NCI-H1105 (cell line): Measurements from ENCODE around the gene SNTB2.
"Not testable (repeated sequence)": the region's sequence is repeated elsewhere in the genome, so short reads cannot be mapped to it uniquely, and the experiment has no call there.

Experiments used
- DNase-seq: peaks from one replicate; lab custom pipeline; 2025; lab: John Stamatoyannopoulos, UW

SNTB2 gene

DNA sequence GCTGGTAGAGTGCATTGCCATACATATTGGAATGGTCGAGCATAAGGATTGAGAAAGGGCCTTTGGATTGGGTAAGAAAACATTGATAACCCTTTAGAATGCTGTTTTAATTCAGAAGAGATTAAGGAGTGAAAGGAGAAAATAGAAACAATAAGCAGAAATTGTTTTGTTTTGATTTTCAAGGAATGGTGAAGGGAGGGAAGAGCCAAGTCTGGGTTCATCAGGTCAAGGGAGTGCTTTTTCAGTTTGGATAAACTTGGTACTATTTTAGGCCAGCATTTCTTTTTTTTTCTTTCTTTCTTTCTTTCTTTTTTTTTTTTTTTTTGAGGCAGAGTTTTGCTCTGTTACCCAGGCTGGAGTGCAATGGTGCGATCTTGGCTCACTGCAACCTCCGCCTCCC is 50.3 kb downstream of the SNTB2 start:
- no peak for DNase-seq

DNA sequence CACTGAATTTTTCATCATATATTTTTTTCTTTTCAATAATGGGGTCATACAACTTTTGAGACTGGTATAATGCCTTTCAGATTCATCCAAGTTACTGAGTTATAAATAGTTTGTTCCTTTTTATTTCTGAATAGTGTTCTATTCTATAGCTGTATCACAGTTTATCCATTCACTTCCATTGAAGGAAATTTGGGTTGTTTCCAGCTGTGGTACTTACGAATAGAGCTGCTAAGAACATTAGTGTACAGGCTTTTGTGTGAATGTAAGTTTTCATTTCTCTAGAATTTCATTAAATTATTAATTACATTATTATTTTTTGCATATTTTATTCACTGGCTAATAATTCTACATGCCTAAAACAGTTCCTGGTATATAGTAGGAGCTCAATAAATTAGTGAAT is 52.9 kb downstream of the SNTB2 start:
- DNase-seq: no peak

DNA sequence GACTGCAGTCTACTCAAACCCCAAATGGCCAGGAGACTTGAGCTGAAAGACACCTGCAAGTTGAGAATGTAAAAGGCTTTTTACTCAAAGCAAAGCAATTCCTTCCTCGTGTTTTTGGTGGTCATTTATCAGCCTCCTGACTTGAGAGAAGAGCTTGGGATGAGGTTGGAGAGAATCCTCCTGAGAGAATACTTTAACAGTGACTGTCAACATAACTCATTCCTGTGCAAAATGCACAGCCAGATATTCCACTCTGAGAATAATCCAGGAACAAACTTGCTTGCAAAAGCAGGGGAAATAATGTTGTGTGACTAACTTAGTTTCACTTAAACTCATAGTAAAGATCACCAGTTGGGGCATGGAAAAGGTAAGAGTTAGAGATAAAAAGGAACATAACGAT is 53.4 kb downstream of the SNTB2 start:
- no peak for DNase-seq

DNA sequence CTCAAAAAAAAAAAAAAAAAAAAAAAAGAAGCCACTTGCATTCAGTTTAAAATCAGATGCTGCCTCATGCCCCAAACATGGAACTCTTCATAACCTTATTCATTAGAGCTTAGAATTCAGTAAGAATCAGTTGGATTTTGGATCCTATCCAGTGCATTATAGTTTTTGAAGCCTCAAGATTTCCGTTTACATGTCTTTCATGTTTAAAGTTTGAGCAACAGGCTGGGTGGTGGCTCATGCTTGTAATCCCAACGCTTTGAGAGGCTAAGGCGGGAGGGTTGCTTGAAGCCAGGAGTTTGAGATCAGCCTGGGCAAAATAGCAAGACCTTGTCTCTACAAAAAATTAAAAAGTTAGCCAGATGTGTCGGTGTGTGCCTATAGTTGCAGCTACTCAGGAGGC is 55.0 kb downstream of the SNTB2 start:
- no peak for DNase-seq

DNA sequence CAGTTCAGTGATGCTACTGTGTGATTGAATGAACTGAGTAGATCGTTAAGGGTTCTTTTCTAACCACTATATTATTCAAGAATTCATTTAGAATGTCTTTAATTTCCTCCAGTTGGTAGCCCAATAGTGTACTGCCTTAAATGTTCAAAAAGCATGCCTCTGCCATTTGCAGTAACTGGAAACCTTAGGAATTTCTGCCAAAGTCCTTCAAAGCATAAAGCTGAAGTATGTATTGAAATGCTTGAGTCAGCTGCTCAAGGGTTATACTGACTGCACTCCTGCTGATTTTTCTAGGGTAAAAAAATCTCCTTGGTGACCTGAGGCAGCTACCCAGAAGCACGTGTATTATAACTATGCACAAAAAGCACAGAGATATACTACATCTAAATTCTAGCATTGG is 56.5 kb downstream of the SNTB2 start:
- no peak for DNase-seq

DNA sequence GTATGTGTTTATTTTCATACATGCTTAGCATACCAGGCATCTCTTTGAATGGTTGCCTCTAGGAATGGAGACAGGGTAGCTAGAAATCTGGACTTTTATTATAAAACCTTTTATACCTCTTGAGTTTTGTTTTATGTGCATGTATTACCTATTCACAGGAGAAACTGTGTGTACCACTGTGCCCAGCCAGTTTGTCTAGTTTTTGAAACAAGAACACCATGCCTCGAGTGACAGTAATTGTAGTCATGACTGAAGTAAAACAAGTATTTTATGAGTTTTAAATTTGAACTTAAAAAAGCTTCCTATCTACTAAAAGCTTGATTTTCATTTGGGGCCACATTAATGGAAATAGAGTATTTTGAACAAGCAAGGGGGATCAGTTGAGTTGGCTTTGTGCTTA is 57.4 kb downstream of the SNTB2 start:
- DNase-seq: no peak

DNA sequence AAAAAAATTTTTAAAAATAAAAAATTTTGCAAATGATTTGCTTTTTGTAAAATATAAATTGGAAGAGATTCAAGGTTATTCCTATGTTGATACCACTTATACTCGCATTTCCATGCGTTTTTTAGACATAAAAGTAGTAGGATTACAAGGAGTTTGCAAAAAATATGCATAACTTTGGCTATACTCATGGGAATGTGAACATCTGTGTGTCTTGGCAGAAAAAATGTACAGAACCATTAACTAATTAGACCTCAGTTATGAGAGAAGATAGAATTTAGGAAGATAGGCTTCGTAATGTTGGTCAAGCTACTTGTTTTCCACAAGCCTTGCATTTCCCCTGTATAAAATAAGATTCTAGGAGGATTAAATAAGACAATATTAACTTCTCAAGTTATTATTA is 63.1 kb downstream of the SNTB2 start:
- DNase-seq: no peak

DNA sequence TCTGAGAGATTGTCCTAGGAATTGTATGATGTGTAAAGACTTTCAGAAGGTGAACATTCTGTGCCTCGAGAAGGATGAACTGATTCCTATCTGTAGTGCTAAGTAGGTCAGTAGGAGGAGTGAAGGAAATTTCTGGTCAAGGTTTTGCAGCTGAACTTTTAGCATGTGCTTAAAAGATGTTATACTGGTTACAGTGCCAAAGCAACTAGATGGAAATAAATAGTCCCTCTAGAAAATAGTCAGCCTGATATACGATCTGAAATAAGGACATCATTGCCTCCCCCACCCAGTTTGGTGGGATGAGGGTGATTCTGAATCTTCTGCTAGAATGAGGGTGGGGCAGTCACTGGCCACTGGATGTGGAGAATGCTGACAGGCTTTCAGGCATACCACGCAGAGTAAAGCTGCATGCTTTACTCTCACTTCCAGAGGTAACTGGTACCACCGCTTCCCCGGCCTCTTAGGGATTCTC is 66.9 kb downstream of the SNTB2 start:
- DNase-seq: no peak

DNA sequence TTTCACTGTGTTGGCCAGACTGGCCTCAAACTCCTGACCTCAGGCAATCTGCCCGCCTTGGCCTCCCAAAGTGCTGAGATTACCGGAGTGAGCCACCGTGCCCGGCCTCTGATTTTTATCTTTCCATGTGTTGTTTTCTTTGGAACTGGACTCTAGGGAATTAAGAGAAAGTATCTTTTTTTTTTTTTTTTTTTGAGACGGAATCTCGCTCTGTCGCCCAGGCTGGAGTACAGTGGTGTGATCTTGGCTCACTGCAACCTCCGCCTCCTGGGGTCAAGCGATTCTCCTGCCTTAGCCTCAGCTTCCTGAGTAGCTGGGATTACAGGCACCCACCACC is 72.4 kb downstream of the SNTB2 start:
- DNase-seq: not testable (repeated sequence)

DNA sequence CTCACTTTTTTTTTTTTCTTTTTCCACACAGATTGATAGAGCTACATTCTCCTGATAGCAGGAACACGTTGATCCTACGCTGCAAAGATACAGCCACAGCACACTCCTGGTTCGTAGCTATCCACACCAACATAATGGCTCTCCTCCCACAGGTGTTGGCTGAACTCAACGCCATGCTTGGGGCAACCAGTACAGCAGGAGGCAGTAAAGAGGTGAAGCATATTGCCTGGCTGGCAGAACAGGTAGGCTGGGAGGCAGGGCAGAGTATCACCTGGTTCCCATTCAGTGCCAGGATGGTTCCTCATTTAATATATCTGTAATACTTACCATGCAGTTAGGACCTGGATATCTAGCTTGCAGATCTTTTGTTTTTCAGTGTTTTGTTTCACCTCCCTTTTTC is 73.1 kb downstream of the SNTB2 start:
- no peak for DNase-seq

DNA sequence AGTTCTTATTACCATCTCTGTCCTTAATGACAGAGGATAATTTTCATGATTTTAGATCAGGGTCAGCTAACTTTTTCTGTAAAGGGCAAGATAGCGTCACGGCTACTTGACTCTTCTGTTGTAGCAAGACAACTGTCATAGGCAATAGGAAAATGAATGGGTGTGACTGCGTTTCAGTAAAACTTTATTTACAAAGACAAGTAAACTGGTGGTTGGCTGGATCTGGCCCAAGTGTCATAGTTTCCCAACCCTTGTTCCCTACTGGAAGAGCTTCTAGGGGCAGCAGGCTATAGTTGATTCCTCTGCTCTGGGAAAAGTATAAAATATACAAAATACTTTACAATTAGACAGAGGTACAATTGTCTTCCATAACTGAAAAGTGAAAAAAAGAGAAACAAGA is 73.5 kb downstream of the SNTB2 start:
- no peak for DNase-seq

DNA sequence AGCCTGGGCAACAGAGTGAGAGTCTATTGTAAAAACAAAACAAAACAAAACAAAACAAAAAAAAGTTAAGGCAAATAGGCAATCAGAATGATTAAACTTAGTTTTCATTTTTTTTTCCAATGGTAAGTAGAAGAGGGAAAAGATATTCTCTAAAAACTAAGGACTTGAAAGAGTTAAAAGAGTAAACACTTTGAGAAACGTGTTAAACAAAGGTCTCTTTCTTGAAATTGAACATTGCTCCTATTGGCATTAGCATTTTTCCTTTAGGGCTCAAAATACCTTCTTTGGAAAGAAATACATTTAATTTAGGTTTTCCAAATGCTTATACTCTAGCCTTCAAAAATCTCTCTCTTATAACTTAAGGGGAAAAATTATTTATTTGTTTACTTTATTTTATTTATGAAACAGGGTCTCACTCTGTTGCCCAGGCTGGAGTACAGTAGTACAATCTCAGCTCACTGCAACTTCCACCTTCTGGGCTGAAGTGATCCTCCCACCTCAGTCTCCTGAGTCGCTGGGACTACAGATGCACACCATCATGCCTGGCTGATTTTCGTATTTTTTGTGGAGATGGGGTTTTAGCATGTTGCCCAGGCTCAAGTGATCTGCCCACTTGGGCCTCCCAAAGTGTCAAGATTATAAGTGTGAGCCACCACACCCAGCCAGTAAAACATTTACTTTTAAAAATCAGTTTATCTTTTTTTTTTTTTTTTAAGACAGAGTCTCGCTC is 79.5 kb downstream of the SNTB2 start:
- DNase-seq: no peak

DNA sequence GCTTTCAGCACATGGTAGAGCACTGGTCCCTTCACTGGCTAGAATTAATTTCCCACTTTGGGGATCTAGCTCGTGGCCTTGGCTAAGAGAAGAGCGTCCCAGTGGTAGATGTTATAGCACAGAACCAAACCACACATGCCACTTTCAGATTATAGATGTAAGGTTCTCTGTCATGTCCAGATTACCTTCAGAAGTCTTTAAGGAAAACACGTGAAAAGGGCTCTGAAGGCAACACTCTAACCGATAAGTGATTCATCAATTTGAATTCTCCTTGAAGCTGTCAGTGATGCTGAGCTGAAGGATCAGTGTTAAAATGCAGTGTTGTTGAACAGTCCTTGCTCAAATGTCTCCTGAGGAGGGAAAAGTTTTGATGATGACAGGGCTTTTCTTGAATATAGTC is 80.7 kb downstream of the SNTB2 start:
- no peak for DNase-seq

DNA sequence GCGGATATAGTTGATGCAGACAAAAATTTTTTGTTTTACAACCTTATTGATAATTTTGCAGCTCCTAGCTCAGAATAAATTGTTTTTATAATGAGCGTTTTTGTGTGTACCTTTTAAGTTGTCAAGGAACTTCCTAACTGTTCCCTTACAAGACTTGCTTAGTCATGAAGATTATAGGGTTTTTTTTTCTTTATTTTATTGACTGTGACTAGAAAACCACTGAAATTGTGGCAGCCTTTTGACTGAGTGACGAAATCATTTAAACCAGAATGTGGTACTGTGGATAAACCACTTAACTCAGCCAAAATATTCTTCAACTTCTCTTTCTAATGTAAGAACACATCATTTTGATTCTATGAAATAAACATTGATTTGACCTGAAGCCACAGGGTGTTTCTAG is 83.4 kb downstream of the SNTB2 start:
- DNase-seq: no peak

DNA sequence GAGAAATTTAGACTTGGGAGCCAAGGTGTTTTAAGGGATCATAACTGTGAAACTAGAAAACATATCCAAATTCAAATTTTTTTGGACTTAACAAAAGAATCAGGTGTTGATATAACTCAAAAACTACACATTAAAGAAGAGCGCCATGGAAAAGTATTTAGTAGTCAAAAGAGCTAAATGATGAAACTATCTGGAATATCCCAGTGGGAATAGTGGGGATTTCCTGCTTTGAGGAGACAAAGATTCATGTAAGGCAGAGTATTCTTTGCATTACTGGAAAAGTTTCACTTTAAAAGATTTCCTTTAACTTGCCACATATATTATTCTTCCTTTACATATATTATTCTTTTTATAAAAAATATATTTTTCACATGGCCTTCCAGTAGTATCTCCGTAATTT is 83.9 kb downstream of the SNTB2 start:
- no peak for DNase-seq

DNA sequence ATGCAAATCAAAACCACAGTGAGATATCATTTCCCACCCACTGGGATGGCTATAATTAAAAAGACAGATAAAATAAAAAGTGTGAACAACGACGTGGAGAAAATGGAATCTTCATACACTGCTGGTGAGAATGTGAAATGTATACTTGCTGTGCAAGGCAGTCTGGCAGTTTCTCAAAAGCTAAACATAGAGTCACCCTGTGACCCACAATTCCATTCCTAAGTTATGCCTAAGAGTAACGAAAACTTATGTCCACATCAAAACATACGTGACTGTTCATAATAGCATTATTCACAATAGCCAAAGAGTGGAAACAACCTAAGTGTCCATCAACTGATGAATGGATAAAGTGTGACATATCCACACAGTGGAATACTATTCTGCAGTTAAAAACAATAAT is 86.0 kb downstream of the SNTB2 start:
- no peak for DNase-seq

DNA sequence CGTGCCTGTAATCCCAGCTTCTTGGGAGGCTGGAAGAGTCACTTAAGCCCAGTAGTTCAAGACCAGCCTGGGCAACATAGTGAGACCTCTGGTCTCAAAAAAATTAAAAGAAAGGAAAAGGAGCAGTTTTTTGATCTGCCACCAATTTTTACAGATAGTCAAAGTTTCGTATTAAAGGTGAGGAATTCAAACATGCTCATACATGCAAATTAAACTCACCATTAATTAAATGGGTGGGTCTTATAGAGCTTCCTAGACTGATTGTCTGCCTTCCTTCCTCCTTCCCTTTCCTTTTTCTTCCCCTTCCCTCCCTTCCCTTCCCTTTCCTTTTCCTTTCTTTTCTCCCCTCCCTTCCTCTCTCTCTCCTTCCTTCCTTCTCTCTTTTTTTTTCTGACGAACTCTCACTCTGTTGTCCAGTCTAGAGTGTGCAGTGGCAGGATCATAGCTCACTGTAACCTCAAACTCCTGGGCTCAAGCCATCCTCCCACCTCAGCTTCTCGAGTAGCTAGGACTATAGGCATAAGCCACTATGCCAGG is 87.8 kb downstream of the SNTB2 start:
- DNase-seq: no peak

DNA sequence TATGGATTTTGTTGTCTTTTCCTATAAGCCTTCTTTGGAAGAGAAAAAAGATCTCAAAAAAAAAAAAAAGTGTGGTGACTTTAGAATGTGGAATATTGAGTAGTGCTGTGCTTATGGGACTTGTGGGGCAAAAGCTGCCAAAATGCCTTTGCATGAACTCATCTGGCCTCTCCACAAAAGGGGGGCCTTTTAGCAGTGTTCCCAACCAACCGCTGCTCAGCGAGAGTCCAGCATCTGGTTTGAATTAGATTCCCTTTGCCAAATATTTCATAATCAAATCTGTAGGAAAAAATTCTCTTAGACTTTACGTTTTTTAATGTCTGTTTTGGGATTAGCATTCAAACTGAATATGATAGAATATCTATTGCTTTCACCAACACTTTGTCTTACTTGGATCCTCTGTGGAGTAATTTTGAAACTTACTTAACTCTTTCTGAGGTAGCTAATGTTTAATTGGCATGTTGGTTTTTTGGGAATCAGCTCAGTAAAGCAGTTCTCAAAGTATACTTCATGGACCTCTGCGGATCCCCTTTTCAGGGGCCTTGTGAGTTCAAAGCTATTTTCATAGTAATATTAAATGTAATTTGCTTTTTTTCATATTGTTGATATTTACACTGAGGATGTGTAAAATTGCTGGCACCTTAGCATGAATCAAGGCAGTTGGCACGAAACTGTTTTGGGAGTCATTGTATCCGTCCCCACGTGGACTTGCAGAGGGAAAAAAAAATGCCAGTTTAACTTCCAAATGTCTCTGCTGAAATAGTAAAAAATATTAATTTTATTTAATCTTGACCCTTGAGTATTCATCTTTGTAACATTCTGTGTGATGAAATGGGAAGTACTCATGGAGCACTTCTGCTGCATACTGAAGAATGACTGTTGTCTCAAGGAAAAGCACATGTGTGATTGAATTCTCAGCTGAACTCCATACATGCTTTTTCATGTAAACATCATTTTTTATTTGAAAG is 89.5 kb downstream of the SNTB2 start:
- DNase-seq: no peak

DNA sequence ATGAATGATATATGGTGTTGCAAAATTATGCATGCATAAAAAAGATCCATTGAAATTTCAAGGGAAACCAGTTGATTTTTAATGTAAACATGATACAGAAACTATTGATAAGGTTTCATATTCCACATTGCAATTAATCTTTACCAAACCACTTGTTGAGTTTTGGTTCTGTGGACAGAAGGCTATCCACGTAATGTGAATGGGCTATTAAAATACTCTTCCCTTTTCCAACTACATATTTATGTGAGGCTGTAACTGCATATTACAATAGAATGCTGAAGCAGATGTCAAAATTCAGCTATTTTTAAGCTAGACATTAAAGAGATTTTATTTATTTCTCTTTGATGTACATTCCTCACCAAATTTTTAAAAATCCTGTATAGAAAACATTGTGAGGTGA is 90.4 kb downstream of the SNTB2 start:
- no peak for DNase-seq

DNA sequence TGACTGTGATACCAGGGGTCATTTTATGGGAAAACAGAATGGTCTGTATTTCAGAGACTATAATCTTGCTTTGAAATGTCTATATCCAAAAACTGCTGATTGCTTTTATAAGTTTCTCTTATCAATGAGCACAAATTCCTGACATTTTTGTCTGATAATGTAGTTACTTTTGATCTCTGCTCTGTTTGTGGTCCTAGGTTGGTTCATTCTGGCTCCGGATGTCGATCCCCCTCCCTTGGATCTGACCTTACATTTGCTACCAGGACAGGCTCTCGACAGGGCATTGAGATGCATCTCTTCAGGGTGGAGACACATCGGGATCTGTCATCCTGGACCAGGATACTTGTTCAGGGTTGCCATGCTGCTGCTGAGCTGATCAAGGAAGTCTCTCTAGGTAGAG is 96.9 kb downstream of the SNTB2 start:
- no peak for DNase-seq

DNA sequence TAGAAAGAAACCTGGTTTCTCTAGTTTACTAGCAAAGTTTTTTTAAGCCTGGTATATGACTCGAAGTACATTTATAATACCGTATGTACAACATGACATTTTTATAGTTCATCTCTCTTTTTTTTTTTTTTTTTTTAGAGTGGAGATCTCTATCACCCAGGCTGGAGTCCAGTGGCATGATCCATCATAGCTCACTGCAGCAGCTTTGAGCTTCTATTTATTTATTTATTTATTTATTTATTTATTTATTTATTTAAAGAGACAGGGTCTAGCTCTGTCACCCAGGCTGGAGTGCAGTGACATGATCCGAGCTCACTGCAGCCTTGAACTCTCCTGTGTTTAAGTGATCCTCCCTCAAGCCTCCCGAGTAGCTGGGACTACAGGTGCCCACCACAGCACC is 98.3 kb downstream of the SNTB2 start:
- DNase-seq: no peak

DNA sequence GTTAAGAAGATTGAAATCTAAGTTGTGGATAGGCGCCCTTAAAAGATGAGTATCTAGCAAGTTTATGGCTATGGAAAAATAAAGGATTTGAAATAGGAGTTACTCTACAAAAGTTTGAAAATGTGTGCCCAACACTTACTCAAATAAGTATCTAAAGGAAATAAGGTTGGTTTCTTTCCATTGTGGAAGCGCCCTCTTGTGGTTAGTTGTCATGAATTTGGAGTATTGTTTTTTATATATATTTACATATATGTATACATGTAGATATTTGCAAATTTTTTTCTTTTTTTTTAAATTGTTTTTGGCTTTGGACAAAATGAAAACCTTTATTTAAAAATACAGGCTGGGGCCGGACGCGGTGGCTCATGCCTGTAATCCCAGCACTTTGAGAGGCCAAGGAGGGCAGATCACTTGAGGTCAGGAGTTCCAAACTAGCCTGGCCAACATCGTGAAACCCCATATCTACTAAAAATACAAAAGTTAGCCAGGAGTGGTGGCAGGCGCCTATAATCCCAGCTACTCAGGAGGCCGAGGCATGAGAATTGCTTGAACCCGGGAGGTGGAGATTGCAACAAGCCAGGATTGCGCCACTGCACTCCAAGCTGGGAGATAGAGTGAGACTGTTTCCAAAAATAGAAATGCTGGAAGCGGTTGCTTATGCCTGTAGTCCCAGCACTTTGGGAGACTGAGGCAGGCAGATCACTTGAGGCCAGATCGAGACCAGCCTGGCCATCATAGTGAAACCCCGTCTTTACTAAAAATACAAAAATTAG is 100.2 kb downstream of the SNTB2 start:
- DNase-seq: peak; percentile 27
